ENCODE results near the gene PPP1R7.

DNA sequence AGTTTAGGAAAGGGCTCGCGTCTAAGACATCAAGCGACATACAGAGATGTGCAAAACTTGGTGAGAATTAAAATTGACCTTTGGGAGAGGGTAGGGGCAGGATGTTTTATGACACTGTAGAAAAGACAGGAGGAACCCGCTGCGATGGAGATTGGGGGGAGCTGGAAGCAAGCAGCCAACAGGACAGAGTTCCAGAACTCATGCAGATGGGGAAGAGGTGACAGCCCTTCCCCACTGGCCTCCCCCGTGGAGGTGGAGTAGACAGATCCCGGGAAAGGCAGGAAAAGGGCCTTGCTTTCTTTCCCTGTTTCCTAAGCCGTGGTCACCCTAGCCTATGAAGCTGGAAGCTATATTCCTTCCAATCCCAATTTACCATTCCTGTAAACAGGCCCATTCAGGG, 77.3 kb downstream of the PPP1R7 start:
- TF ChIP-seq, protein P1, sequence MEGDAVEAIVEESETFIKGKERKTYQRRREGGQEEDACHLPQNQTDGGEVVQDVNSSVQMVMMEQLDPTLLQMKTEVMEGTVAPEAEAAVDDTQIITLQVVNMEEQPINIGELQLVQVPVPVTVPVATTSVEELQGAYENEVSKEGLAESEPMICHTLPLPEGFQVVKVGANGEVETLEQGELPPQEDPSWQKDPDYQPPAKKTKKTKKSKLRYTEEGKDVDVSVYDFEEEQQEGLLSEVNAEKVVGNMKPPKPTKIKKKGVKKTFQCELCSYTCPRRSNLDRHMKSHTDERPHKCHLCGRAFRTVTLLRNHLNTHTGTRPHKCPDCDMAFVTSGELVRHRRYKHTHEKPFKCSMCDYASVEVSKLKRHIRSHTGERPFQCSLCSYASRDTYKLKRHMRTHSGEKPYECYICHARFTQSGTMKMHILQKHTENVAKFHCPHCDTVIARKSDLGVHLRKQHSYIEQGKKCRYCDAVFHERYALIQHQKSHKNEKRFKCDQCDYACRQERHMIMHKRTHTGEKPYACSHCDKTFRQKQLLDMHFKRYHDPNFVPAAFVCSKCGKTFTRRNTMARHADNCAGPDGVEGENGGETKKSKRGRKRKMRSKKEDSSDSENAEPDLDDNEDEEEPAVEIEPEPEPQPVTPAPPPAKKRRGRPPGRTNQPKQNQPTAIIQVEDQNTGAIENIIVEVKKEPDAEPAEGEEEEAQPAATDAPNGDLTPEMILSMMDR (IDR thresholded peaks at IDR 0.05), result no peak
- TF ChIP-seq EP300 (IDR thresholded peaks at IDR 0.05), result no peak
- no peak for TF ChIP-seq POLR2AphosphoS5 (IDR thresholded peaks at IDR 0.05)
- no peak for TF ChIP-seq POLR2A (IDR thresholded peaks at IDR 0.05)
